Ramos (cell line): ENCODE data around the gene POC5.
"Not testable (repeated sequence)": the region's sequence is repeated elsewhere in the genome, so short reads cannot be mapped to it uniquely, and the experiment has no call there.

Experiments
- in situ Hi-C: fragments of 300-500 bp; cut with MboI; formaldehyde crosslinking; loops from one replicate; pipeline ENCODE4 v1.14.3; 2022; ENCODE audit warnings: low sequenced_read_pairs; ENCODE audit not compliant: unreplicated experiment

The POC5 gene

GRCh38 chr5:75706775-75707174, 10.5 kb downstream of the POC5 start:
- in situ Hi-C loops, result no loop called here

GRCh38 chr5:75706016-75706415, 11.2 kb downstream of the POC5 start:
- in situ Hi-C loops, result no loop called here

GRCh38 chr5:75701856-75702255, 15.4 kb downstream of the POC5 start:
- in situ Hi-C loops, result no loop called here

- in situ Hi-C loops, result not testable (repeated sequence)
These were observed 21.5 kb downstream of the POC5 start for GRCh38 chr5:75695472-75696351.

GRCh38 chr5:75694781-75695180, 22.5 kb downstream of the POC5 start:
- in situ Hi-C loops, result no loop called here

GRCh38 chr5:75690669-75691068, 26.6 kb downstream of the POC5 start:
- in situ Hi-C loops, result no loop called here

GRCh38 chr5:75686480-75686879, 30.8 kb downstream of the POC5 start:
- in situ Hi-C loops, result loop anchor here (10.0 kb wide), 1 partner anchor 442 kb away; no protein-coding TSS in a partner anchor

GRCh38 chr5:75685141-75685540, 32.1 kb downstream of the POC5 start:
- in situ Hi-C loops, result loop anchor here (10.0 kb wide), 1 partner anchor 440 kb away; no protein-coding TSS in a partner anchor

- in situ Hi-C loops, result loop anchor here (10.0 kb wide), 1 partner anchor 436 kb away; no protein-coding TSS in a partner anchor
These were observed 36.0 kb downstream of the POC5 start for GRCh38 chr5:75681125-75681830.

- in situ Hi-C loops, result no loop called here
These were observed 39.1 kb downstream of the POC5 start for GRCh38 chr5:75678155-75678554.

GRCh38 chr5:75677607-75678006, 39.6 kb downstream of the POC5 start:
- in situ Hi-C loops, result no loop called here

- in situ Hi-C loops, result no loop called here
These were observed 41.5 kb downstream of the POC5 start for GRCh38 chr5:75675783-75676182.

- in situ Hi-C loops, result no loop called here
These were observed 44.6 kb downstream of the POC5 start for GRCh38 chr5:75672616-75673015.

GRCh38 chr5:75671506-75671905, 45.7 kb downstream of the POC5 start:
- in situ Hi-C loops, result no loop called here

- in situ Hi-C loops, result no loop called here
These were observed 46.7 kb downstream of the POC5 start for GRCh38 chr5:75670577-75670976.

- in situ Hi-C loops, result no loop called here
These were observed 48.1 kb downstream of the POC5 start for GRCh38 chr5:75668977-75669689.

- in situ Hi-C loops, result no loop called here
These were observed 48.8 kb downstream of the POC5 start for GRCh38 chr5:75668445-75668844.

GRCh38 chr5:75667586-75667985, 49.7 kb downstream of the POC5 start:
- in situ Hi-C loops, result no loop called here

GRCh38 chr5:75666801-75667200, 50.4 kb downstream of the POC5 start:
- in situ Hi-C loops, result no loop called here

GRCh38 chr5:75664979-75665378, 52.3 kb downstream of the POC5 start:
- in situ Hi-C loops, result no loop called here
